ENCODE measurements around the gene NAMPT.

DNA sequence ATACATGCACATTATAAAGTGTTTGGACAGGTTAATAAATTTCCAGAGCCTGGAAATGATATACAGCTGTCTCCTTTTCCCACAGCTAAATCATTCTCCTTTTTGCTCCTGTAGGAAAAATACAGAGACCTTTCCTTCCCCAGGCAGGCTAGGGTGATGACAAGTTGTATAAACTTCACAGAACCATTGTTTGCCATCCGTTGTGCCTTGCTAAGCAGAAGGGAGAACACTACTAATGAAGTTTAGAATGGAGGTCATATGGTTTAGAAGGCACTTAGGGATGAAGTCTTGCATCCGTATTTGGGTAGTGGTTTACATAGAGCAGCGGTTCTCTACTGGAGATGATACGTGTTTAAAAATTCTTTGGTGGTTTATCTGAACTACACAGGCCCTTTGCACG lies 46.0 kb downstream of the NAMPT start:
- TF ChIP-seq, protein P1, sequence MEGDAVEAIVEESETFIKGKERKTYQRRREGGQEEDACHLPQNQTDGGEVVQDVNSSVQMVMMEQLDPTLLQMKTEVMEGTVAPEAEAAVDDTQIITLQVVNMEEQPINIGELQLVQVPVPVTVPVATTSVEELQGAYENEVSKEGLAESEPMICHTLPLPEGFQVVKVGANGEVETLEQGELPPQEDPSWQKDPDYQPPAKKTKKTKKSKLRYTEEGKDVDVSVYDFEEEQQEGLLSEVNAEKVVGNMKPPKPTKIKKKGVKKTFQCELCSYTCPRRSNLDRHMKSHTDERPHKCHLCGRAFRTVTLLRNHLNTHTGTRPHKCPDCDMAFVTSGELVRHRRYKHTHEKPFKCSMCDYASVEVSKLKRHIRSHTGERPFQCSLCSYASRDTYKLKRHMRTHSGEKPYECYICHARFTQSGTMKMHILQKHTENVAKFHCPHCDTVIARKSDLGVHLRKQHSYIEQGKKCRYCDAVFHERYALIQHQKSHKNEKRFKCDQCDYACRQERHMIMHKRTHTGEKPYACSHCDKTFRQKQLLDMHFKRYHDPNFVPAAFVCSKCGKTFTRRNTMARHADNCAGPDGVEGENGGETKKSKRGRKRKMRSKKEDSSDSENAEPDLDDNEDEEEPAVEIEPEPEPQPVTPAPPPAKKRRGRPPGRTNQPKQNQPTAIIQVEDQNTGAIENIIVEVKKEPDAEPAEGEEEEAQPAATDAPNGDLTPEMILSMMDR (IDR thresholded peaks at IDR 0.05) = no peak
- TF ChIP-seq POLR2A (IDR thresholded peaks at IDR 0.05) = no peak

Data from esophagus squamous epithelium (tissue), 4 donors.